Upper lobe of left lung (tissue), 4 donors: ENCODE measurements around the gene KRTAP5-4.

Source experiments
- CTCF ChIP-seq, 6 experiments: fragments of 450-650 bp in 4 of 6; fragments of 200-600 bp in 2 of 6; sonication (generic) in 2 of 6; IDR thresholded peaks; one replicate each; pipeline ENCODE4 v1.5.1; 2016 to 2019; ENCODE audit warnings: antibody characterized with exemption in 6 of 6
- EP300 ChIP-seq, 4 donors: sonication (generic); formaldehyde crosslinking; IDR thresholded peaks; one replicate each; pipeline ENCODE4 v1.5.1; 2017; ENCODE audit warnings: antibody characterized with exemption in 4 of 4, control low read depth in 2 of 4
- POLR2A ChIP-seq, 4 donors: fragments of 450-650 bp; IDR thresholded peaks; one replicate each; pipeline ENCODE4 v1.5.1; 2016 to 2017; ENCODE audit warnings: antibody characterized with exemption in 4 of 4, mild to moderate bottlenecking in 2 of 4
- POLR2AphosphoS5 ChIP-seq, 2 donors: sonication (generic); formaldehyde crosslinking; IDR thresholded peaks; one replicate each; pipeline ENCODE4 v1.5.1; 2017; ENCODE audit warnings: antibody characterized with exemption in 2 of 2

- TF ChIP-seq CTCF (IDR thresholded peaks at IDR 0.05) (no peak), POLR2AphosphoS5 (IDR thresholded peaks at IDR 0.05) (no peak), POLR2A (IDR thresholded peaks at IDR 0.05) (no peak), EP300 (IDR thresholded peaks at IDR 0.05) (no peak)
Measured at GRCh38 chr11:1604181-1604580, 17.8 kb downstream of the KRTAP5-4 start.
